NCI-H146 (cell line): Measurements from ENCODE around the gene PRSS12.

Experiments
- DNase-seq: peaks from one replicate; lab custom pipeline; 2025; lab: John Stamatoyannopoulos, UW

PRSS12 gene

GRCh38 chr4:118357601-118358000, 4.8 kb upstream of the PRSS12 start:
- DNase-seq = no peak

GRCh38 chr4:118356731-118357130, 3.9 kb upstream of the PRSS12 start:
- no peak for DNase-seq

DNA sequence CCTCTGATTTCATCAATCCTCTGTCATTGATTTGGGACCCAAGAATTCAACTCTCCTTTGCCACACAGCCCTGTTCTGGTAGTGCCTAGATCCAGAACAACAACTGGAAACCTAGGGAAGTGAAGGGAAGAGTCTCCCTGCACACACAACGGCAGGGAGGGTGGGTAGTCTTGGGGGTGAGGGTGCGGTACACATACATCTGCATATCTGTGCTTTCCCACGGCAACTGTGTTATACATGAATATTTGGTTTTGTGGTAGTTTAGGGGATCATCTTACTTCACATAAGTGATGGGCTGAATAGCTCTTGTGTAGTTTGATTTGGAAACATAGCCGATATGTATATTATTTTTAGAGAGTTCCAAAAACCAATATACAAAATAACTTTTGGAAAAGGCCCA, 3.3 kb upstream of the PRSS12 start:
- no peak for DNase-seq

DNA sequence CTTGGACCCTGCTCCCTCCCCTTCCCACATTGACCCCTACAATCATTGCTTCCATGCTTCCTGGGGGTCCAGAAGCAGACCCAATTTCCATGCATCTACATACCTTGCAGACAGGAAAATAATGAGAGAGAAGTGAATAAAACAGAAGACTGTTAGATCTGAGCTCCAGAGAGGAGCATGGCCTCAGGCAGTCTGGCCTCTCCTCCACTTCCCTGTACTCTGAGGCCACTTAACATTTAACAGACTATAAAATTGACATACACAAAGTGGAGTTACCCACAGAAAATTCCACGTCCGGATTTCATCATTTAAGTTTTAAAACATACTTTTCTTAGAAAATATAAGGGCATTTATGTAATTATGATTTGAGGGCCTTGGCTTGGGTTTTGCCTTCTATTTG, 2.1 kb upstream of the PRSS12 start:
- DNase-seq = no peak

GRCh38 chr4:118353534-118354030, 779 bp upstream of the PRSS12 start:
- no peak for DNase-seq

- DNase-seq = peak; percentile 7
These were observed 664 bp downstream of the PRSS12 start for GRCh38 chr4:118351851-118352827.

GRCh38 chr4:118350961-118351360, 1.8 kb downstream of the PRSS12 start:
- DNase-seq = no peak

- DNase-seq = no peak
These were observed 3.9 kb downstream of the PRSS12 start for GRCh38 chr4:118348886-118349285.

DNA sequence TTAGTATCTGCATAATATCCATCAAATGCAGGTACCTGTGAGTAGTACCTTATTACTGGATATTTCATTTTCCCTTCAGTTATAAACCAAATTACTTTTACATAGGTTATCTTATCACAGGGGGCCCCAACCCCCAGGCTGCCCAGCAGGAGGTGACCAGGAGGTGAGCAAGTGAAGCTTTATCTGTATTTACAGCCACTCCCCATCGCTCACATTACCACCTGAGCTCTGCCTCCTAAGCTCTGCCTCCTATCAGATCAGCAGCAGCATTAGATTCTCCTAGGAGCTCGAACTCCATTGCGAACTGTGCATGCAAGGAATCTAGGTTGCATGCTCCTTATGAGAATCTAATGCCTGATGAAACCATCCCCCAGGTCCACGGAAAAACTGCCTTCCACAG, 6.3 kb downstream of the PRSS12 start:
- no peak for DNase-seq

DNA sequence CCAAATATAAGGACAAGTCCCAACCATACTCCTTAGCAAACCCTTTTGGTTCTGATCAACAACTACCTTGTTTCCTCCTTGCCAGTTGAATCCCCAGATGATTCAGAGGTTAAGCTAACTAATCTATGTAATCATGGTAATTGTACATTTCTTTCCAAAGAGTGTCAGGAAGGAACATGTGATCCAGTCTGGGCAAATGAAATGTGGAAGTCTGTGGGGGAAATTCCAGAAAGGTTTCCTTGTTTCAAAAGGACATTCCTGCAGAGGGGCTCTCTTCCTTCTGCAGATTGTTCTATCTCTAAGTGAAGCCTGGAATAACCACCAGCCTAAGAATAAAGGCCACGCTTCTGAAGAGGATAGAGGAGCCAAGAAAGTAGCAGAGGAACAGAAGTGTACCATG, 7.0 kb downstream of the PRSS12 start:
- no peak for DNase-seq

- no peak for DNase-seq
These were observed 8.0 kb downstream of the PRSS12 start for GRCh38 chr4:118344801-118345200.

DNA sequence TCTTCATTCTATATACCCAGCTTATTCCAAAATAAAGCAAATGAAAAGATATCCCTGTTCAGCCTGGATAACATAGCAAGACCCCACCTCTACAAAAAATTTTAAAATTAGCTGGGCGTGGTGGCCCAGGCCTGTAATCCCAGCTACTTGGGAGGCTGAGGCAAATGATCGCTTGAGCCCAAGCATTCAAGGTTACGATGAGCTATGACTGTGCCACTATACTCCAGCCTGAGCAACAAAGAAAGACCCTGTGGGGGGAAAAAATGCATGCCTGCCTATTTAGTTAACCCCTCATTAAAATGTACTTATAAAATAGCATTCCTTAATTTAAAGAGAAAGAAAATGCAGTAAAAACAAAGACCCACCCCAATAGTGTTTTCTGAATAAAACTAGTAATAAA, 9.3 kb downstream of the PRSS12 start:
- DNase-seq = no peak

- no peak for DNase-seq
These were observed 12.7 kb downstream of the PRSS12 start for GRCh38 chr4:118340109-118340508.

DNA sequence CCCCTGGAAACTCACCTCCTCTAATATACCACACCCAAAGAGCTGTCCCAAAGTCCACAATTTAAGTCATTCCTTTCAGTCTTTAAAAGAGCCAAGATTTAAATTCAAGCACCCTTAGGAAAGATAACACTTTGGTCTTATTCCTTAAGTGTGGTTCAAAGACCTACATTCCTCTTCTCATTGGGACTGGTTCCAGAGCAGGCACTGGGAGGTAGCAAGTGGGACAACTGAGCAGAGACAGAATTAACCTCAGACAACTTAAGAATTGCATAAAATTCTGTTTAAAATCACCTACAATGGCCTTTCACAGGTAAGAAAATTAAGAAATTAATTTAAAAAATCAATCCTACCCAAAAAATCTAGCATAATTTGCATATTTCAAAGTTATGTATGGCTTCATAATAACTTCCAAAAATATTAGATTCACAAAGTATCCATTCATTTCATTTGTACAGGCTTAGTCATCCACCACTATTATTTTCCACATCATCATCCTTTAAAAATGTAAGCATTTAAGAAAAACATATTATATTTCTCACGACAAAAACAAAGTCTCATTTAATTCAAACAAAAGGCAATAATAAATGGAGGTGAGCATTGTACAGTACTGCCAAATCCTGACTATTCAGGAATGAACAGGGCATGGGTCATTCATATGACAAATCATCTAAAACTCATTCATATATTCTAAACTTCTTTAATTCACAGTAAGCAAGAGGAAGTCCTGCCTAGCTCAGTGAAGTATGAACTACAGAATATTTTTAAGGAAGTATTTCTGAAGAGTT, 13.6 kb downstream of the PRSS12 start:
- DNase-seq = no peak

DNA sequence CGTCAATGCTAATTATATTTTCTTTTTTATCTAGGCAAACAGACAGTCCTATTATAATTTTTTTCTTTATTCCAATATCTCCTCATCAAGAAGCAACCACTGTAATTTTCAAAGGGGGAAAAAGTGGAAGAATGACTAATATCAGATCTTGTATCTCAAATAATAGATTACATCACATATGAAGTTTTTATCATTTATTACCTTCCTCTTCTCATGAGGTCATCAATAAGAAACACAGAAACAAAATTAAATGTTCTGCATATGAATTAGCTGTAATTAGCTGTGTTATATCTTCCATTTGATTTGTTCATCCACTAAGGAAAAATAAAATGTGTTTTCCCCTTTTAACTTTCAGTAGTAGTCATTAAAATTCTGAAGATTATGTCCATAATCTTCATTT, 14.3 kb downstream of the PRSS12 start:
- DNase-seq = no peak

DNA sequence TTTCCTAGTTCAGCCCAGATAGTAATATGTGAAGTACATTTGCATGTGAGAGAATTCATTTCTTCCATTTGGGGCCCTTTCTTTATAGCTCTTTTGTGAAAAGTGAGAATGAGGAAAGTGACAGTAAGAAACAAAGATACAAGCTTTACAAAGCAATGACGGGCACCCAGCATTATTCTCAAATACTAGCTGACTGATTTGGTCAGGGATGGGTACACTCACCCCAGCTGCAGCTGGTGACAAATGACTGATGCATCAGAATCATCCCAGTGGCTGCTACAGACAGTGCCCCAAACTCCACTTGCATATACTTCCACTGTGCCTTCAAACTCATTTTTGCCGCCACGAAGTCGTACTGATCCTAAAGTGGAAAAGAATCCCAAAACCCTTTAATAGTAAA, 14.8 kb downstream of the PRSS12 start:
- no peak for DNase-seq

DNA sequence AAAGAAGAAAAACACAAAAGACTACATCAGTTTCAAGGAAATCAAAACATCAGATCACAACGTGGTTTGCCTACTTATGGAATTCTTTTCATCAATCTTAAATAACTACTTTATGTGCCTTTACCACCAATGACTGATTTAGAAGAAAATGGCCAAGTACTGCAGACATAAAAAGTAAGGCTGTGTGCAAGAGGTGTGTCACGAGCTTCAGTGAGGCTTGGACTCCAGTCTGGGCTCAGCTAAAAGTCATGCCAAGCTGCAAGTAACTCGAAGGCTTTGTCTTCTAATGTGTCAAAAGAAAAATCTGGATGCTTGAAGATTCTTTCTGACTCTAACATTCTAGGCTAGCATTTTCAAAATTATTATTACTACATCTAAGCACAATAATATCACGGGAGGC, 17.0 kb downstream of the PRSS12 start:
- no peak for DNase-seq

- DNase-seq = no peak
These were observed 17.5 kb downstream of the PRSS12 start for GRCh38 chr4:118335324-118335723.

- DNase-seq = no peak
These were observed 21.5 kb downstream of the PRSS12 start for GRCh38 chr4:118331352-118331751.

DNA sequence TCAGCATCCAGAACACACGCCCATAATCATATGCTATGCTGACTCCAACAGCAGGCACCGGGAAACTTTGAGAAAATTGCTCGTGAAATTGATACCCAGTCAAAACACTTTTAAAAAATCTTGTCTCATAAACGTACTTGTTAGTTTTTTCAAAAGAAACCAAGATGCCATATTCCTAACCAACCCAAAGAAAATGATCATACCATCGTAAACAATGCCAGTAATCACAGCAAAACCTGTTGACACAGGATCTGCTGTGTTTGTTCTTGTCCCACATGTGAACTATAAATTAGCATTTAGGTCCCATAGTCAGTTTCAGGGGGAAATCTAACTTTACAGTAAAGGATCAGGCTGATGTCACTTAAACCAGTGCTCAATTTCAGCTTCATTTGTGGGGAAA, 23.0 kb downstream of the PRSS12 start:
- DNase-seq = no peak

DNA sequence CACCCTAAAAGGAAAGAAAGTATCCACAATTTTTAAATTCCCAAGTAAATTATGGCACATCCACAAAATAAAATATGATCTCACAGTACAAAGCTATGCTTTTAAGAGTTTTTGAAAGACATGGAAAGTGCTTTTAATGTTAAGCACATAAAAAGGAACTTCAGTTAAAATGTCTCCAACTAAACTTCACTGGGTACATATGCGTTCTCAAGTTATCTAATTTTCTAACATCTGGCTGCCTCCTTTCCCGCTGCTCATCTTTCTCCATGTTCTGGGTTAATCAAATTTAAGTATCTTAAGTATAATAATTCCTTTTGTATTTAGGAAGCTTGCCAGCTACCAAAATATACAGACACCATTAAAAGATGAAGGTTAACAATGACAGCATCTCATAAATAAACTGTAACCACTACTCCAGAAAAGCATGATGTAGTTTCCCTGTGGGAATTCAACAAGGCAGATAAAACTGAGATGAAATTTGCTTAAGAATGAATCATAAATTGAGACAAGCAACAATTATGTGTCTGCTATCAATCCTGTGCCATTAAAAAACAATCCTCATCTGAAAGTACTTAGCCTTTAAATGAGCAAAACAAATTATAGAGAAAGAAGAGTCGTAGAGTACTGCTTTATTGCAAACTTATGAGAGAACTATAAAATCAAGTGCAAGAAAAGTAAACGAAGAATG, 25.1 kb downstream of the PRSS12 start:
- no peak for DNase-seq

DNA sequence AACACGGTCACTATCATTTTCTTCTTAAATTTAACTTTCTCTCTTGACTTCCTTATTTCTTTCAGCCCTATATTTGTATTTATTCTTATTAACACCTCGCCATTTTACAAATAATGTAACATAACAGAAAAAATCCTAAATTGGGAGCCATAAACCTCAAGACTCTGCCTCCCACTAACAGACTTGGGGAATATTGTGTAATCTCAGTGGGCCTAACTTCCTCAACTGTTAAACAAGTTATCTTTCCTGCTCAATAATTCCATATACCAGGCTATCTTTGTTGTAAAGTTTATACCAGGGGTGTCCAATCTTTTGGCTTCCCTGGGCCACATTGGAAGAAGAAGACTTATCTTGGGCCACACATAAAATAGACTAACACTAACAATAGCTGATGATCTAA, 26.2 kb downstream of the PRSS12 start:
- DNase-seq = no peak
